ENCODE results near the gene GRIP2. TPM values are rescaled to one million over a fixed set of nuclear protein-coding genes. Genes with fewer than 3 reads are reported as not detected.

The GRIP2 gene
- total RNA-seq, 4 donors from 2014 or later: 0.80 to 12.4 (median 1.4) TPM; not detected in 1

DNA sequence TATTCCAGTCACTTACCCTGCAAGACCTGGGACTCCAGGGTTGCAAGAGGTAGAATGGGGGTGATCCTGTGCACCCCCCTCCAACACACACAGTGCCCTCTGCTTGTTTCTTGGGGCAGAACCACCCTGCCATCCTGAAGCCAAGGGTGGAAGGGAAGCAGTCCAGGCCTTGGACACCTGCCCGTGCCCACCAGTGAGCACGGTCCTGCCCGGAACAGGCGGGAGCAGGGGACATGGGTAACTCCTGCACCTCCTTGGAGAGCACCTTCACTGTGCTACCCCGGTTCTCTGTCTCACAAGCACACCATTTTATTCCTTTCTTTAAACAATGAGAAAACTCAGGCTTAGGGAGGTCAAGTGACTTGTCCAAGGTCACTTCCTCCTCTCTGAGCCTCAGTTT is 80.8 kb downstream of the GRIP2 start:
- Histone ChIP-seq H3K27me3 (no peaks in the 10 kb centered on the region), H3K9me3 (no peaks in the 10 kb centered on the region), H3K36me3 (peaks cover 0 to 79% (median 0%) of the 10 kb centered on the region in 3 donors), H3K4me3 (no peak overlapping the region), H3K27ac (no peak overlapping the region), H3K4me1 (peaks cover 0 to 1% (median 0%) of the 10 kb centered on the region in 4 donors)
- TF ChIP-seq, protein P1, sequence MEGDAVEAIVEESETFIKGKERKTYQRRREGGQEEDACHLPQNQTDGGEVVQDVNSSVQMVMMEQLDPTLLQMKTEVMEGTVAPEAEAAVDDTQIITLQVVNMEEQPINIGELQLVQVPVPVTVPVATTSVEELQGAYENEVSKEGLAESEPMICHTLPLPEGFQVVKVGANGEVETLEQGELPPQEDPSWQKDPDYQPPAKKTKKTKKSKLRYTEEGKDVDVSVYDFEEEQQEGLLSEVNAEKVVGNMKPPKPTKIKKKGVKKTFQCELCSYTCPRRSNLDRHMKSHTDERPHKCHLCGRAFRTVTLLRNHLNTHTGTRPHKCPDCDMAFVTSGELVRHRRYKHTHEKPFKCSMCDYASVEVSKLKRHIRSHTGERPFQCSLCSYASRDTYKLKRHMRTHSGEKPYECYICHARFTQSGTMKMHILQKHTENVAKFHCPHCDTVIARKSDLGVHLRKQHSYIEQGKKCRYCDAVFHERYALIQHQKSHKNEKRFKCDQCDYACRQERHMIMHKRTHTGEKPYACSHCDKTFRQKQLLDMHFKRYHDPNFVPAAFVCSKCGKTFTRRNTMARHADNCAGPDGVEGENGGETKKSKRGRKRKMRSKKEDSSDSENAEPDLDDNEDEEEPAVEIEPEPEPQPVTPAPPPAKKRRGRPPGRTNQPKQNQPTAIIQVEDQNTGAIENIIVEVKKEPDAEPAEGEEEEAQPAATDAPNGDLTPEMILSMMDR (IDR thresholded peaks at IDR 0.05): no peak
- no peak for TF ChIP-seq POLR2A (IDR thresholded peaks at IDR 0.05)
- no peak for DNase-seq

DNA sequence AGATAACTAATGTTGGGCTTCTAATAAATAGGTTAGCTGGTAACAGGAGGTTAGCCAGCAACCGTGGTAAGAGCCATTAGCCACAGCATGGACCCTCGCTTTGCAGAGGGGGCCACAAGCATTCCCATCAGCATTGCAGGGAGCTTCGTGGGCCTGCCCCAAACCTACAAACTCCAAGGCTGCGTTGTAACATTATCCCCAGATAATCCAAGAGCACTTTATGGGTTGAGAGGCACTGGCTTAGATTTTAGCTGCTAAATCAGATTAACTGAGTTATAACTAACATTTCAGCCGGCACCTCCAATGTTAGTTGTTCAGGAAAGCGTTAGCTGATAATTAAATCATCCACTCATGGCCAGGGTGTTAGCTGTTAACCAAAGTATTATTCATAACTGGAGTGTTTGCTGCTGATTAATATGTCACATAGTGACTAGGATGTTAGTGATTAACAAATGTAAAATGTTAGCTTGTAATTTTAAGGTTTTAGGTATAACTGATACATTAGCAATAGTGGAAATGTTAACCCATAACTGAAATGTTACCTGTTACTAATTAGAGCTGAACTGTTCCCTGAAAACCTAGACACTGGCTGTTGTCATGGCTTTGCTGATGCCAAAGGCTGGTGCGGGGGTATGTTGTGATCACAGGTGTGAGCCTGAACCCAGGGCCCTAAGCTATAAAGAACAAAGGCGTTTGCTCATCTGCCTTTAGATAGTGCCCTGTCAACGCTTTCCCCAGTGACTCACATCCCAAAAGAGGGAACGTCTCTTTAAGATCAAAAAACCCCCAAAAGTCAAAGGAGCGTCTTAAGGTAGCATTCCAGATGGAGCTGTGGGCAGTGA is 81.5 kb downstream of the GRIP2 start:
- Histone ChIP-seq H3K36me3 (peaks cover 0 to 72% (median 0%) of the 10 kb centered on the region in 3 donors), H3K4me3 (no peak overlapping the region), H3K27ac (no peak overlapping the region), H3K4me1 (peaks cover 0 to 9% (median 0%) of the 10 kb centered on the region in 4 donors), H3K27me3 (no peaks in the 10 kb centered on the region), H3K9me3 (no peaks in the 10 kb centered on the region)
- TF ChIP-seq, protein P1 (IDR thresholded peaks at IDR 0.05): no peak
- no peak for DNase-seq

DNA sequence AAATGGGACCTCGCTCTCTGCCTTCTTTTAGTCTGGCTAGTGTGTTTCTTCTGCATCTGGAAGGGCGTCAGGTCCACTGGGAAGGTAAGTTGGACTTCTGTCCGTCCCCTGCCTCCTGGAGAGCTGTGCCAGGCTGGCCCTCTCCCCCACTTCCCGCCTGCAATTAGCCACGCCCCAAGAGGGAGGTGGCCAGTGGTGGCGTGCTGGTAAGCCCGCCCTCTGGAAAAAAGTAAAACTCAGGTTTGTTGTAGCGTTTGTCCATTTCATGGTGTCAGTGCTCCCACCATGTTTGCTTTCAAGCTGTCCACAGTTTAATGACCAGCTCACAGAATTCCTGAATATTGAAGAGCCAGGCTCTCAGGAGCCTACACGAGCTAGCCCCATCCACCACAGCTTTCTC is 82.1 kb downstream of the GRIP2 start:
- H3K4me3 ChIP-seq: no peak overlapping the region
- no peaks in the 10 kb centered on the region for H3K9me3 ChIP-seq
- no peak for DNase-seq
- TF ChIP-seq POLR2A (IDR thresholded peaks at IDR 0.05): no peak
- TF ChIP-seq, protein P1 (IDR thresholded peaks at IDR 0.05): no peak
- no peak overlapping the region for H3K27ac ChIP-seq
- peaks cover 0 to 66% (median 0%) of the 10 kb centered on the region in 3 donors for H3K36me3 ChIP-seq
- no peaks in the 10 kb centered on the region for H3K27me3 ChIP-seq
- peaks cover 0 to 14% (median 0%) of the 10 kb centered on the region in 4 donors for H3K4me1 ChIP-seq

DNA sequence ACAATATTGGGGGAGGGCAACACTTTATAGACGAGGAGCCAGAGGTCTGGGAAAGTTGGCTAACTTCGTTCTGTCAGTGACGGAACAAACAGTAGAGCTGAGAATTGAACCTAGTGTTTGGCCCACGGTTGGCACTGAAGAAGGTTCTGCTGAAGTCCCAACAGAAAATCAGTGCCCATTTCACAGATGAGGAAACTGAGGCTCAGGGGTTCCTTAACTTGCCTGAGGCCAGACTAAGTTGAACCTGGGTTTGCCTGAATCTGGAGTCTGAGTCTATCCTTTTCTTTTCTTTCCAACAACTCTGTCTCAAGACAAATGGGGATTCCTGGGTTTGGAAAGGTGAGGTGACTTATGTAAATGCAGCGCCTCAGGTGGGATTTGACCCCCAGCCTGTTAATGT is 82.7 kb downstream of the GRIP2 start:
- H3K27ac ChIP-seq: no peak overlapping the region
- H3K4me3 ChIP-seq: no peak overlapping the region
- H3K27me3 ChIP-seq: no peaks in the 10 kb centered on the region
- TF ChIP-seq POLR2A (IDR thresholded peaks at IDR 0.05): no peak
- TF ChIP-seq, protein P1 (IDR thresholded peaks at IDR 0.05): no peak
- no peaks in the 10 kb centered on the region for H3K9me3 ChIP-seq
- peaks cover 0 to 60% (median 0%) of the 10 kb centered on the region in 3 donors for H3K36me3 ChIP-seq
- peaks cover 0 to 17% (median 0%) of the 10 kb centered on the region in 4 donors for H3K4me1 ChIP-seq
- no peak for DNase-seq

DNA sequence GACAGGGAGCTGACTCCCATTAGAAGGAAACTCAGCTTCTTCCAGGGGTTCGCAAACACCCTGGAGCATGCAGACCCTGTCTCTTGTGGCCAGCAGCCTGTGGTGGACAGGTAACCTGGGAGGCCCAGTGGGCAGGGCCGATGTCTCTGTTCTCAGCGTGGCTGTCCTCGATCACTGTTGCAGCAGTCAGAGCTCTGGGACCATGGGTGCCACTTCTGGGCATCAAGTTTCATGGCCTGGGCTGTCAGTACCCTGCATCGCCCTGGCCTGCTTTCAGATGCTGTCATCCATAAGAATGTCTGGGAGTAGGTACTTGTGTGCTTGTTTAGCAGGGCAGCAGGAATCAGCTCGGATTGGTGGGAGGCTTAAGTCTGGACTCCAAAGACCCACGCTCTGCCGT is 83.3 kb downstream of the GRIP2 start:
- H3K9me3 ChIP-seq: no peaks in the 10 kb centered on the region
- H3K27ac ChIP-seq: no peak overlapping the region
- H3K4me1 ChIP-seq: peaks cover 0 to 24% (median 2%) of the 10 kb centered on the region in 4 donors
- H3K27me3 ChIP-seq: no peaks in the 10 kb centered on the region
- no peak for DNase-seq
- TF ChIP-seq, protein P1 (IDR thresholded peaks at IDR 0.05): no peak
- no peak for TF ChIP-seq POLR2A (IDR thresholded peaks at IDR 0.05)
- peaks cover 0 to 57% (median 0%) of the 10 kb centered on the region in 3 donors for H3K36me3 ChIP-seq
- no peak overlapping the region for H3K4me3 ChIP-seq
